Colonic mucosa (tissue), 4 donors: ENCODE measurements around the gene SLC30A9. TPM values are rescaled to one million over a fixed set of nuclear protein-coding genes. Genes with fewer than 3 reads are reported as not detected.

Experiments
- DNase-seq: peaks from one replicate; pipeline ENCODE4 v3.0.0-alpha.2; 2020
- H3K27ac ChIP-seq: fragments of 200-600 bp; one replicate; pipeline ENCODE4 v1.8.0; 2021
- H3K27me3 ChIP-seq: fragments of 200-600 bp; one replicate; pipeline ENCODE4 v1.8.0; 2021
- H3K36me3 ChIP-seq: fragments of 200-600 bp; one replicate; pipeline ENCODE4 v1.8.0; 2021
- H3K4me1 ChIP-seq: fragments of 200-600 bp; one replicate; pipeline ENCODE4 v1.8.0; 2021; ENCODE audit warnings: mild to moderate bottlenecking
- H3K4me3 ChIP-seq: fragments of 200-600 bp; one replicate; pipeline ENCODE4 v1.8.0; 2021
- H3K9ac ChIP-seq, 2 donors: one replicate each; pipeline ENCODE4 v1.7.0; 2013; ENCODE audit warnings: control low read depth in 2 of 2, low read depth in 2 of 2, low read length in 2 of 2
- H3K9me3 ChIP-seq: fragments of 200-600 bp; one replicate; pipeline ENCODE4 v1.8.0; 2021
- intact Hi-C: fragments of 100-400 bp; cut with DNase I; formaldehyde crosslinking; loops from one replicate; pipeline ENCODE4 v1.14.1; 2022
- total RNA-seq, 2 donors: library from RNA; stranded (reverse); fragmentation: NEBNext Ultra II Directional in 1 of 2; extraction: Animal tissue kit (Norgen Biotek cat#: 25700) in 1 of 2; gene quantifications; one replicate each; pipeline ENCODE4 v1.2.1, GENCODE V29; 2021
- TF ChIP-seq, protein P1 (sequence below): fragments of 200-600 bp; IDR thresholded peaks from one replicate; pipeline ENCODE4 v1.8.0; 2022; ENCODE audit warnings: antibody characterized with exemption, mild to moderate bottlenecking
- donor health status: healthy.
- donor health status: DM: no; HTN: no; CAD: no.
- donor health status: DM: no; HTN: no; CAD: no.

Gene SLC30A9
- total RNA-seq, 2 donors from 2014 or later: 70.7 to 81.8 TPM

DNA sequence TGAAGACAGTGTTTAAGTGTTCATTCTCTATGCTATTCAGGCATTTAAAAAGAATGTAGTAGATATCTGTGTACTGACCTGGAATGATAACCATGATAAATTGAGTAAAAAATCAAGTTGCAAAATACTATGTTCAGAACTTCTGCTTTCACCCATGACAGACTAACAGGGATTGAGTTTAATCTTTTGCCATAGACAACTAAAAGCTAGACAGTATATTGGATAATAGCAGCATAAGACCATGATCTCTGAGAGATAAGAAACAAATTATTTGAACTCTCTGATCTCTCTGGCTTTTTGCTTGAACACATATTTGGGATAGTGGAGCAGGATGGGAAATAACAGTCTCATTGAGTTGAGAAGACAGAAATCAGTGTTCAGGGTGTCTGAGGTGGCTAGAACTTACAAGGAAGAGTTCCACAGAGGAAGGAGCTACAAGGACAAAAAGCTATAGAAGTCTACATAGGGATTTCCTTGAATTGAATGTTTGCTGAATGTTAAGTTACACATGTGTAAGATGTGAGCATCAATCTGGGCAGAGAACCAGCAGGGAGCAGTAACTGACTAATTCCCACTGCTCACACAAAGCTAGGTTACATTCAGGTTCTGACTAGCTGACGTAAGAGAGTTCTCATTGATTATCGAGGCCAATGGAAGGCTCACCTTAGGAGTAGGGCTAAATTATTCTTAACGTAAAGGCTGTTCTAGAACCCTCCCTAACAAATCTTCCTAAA is 60.4 kb downstream of the SLC30A9 start:
- TF ChIP-seq, protein P1, sequence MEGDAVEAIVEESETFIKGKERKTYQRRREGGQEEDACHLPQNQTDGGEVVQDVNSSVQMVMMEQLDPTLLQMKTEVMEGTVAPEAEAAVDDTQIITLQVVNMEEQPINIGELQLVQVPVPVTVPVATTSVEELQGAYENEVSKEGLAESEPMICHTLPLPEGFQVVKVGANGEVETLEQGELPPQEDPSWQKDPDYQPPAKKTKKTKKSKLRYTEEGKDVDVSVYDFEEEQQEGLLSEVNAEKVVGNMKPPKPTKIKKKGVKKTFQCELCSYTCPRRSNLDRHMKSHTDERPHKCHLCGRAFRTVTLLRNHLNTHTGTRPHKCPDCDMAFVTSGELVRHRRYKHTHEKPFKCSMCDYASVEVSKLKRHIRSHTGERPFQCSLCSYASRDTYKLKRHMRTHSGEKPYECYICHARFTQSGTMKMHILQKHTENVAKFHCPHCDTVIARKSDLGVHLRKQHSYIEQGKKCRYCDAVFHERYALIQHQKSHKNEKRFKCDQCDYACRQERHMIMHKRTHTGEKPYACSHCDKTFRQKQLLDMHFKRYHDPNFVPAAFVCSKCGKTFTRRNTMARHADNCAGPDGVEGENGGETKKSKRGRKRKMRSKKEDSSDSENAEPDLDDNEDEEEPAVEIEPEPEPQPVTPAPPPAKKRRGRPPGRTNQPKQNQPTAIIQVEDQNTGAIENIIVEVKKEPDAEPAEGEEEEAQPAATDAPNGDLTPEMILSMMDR: no peak
- DNase-seq: no peak
- Histone ChIP-seq H3K27ac (no peak overlapping the region), H3K4me3 (no peak overlapping the region), H3K9ac (no peak overlapping the region), H3K4me1 (no peaks in the 10 kb centered on the region), H3K9me3 (no peaks in the 10 kb centered on the region), H3K36me3 (no peaks in the 10 kb centered on the region), H3K27me3 (no peaks in the 10 kb centered on the region)
- intact Hi-C loops: no loop called here

DNA sequence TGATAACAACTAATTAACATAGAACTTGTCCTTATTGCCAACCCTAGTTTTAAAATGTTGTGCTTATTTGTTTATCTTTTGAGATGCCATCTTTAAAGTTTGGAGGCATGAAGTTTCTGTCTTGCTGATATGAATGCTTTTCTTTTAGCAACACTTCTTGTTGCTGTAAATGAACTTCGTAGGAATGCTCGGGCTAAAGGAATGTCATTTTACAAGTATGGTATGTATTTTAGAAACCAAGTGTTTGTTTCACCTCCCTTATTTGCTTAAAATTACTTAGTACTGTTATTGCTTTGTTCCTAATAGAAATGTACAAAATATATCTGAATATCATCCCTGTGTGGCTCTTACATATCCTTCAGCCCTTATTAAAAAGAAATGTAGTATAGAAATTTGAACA is 76.1 kb downstream of the SLC30A9 start:
- Histone ChIP-seq H3K4me1 (no peaks in the 10 kb centered on the region), H3K4me3 (no peak overlapping the region), H3K36me3 (no peaks in the 10 kb centered on the region), H3K27me3 (no peaks in the 10 kb centered on the region), H3K9me3 (no peaks in the 10 kb centered on the region), H3K9ac (no peak overlapping the region), H3K27ac (no peak overlapping the region)
- TF ChIP-seq, protein P1: no peak
- DNase-seq: no peak
- intact Hi-C loops: no loop called here

DNA sequence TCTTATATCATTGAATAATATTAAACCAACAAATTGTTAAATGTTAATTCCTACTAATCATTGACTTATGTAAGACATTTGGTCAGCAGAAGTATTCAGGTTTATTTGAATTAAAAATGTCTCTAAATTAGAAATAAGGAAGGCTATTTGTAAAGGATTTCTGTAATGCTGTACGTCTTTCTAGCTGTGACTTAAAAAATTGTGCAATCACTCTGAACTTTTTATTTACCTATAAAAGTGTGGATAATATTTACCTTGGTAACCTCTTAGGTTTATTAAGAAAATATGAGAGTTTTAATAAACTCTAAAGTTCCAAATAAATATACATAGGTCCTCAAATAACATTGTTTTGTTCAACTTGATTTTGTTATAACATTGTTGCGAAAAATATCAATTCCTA is 76.9 kb downstream of the SLC30A9 start:
- H3K9ac ChIP-seq: no peak overlapping the region
- no peaks in the 10 kb centered on the region for H3K9me3 ChIP-seq
- no peaks in the 10 kb centered on the region for H3K27me3 ChIP-seq
- H3K4me3 ChIP-seq: no peak overlapping the region
- no peaks in the 10 kb centered on the region for H3K36me3 ChIP-seq
- H3K4me1 ChIP-seq: no peaks in the 10 kb centered on the region
- no peak overlapping the region for H3K27ac ChIP-seq
- intact Hi-C loops: no loop called here
- DNase-seq: no peak
- TF ChIP-seq, protein P1: no peak

DNA sequence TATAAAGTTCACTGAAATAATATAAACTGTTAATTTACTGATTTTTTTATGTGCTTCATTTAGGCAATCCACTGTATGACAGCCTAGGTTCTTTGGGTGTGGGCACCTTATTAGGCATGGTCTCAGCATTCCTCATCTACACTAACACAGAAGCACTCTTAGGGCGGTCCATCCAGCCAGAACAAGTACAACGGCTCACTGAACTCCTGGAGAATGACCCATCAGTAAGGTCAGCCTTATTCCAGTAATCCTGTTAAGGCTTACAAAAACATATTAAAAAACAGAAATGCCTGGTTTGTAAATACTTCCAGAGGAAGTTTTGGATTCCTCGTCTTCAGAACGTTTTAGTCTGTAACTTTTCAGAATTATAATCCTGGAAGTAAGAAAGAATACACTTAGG is 80.1 kb downstream of the SLC30A9 start:
- no peaks in the 10 kb centered on the region for H3K27me3 ChIP-seq
- DNase-seq: no peak
- intact Hi-C loops: no loop called here
- H3K36me3 ChIP-seq: no peaks in the 10 kb centered on the region
- no peak overlapping the region for H3K27ac ChIP-seq
- no peak overlapping the region for H3K4me3 ChIP-seq
- TF ChIP-seq, protein P1: no peak
- no peaks in the 10 kb centered on the region for H3K9me3 ChIP-seq
- H3K9ac ChIP-seq: no peak overlapping the region
- H3K4me1 ChIP-seq: no peaks in the 10 kb centered on the region

DNA sequence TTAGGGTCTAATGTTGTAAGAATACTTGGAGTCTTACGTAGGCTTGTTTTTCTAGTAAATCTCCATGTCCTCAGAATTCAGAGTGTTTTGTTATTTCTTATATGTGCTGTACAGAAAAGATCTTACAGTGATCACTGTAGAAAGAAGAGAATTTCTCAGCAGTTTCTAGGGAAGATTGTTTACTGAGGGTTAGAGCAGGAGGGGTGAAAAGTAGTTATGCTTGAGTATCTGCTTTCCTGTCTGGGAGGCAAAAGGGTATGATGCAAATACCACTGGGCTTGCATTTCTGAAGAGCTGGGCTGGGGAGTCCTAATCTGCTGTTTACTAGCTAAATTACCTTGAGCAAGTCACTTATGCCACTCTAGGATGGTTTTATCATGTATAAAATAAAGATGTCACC is 84.0 kb downstream of the SLC30A9 start:
- no peaks in the 10 kb centered on the region for H3K36me3 ChIP-seq
- no peaks in the 10 kb centered on the region for H3K27me3 ChIP-seq
- no peak for DNase-seq
- no peak overlapping the region for H3K9ac ChIP-seq
- no peak overlapping the region for H3K27ac ChIP-seq
- H3K4me1 ChIP-seq: no peaks in the 10 kb centered on the region
- intact Hi-C loops: no loop called here
- no peaks in the 10 kb centered on the region for H3K9me3 ChIP-seq
- TF ChIP-seq, protein P1: no peak
- no peak overlapping the region for H3K4me3 ChIP-seq
